A549 (cell line): Measurements from ENCODE around the gene ARHGEF4.

Experiments used
- CTCF ChIP-seq: fragments of >200 bp; sonication (Bioruptor Twin); formaldehyde crosslinking; IDR thresholded peaks from 3 replicates; pipeline ENCODE4 v1.5.1; 2016
- EP300 ChIP-seq, 2 experiments: fragments of >200 bp; sonication (Bioruptor Twin); formaldehyde crosslinking; IDR thresholded peaks; 2 replicates in 1 of 2; 3 replicates in 1 of 2; pipeline ENCODE4 v1.6.1; 2016 to 2017
- POLR2A ChIP-seq: IDR thresholded peaks from 2 replicates; pipeline ENCODE4 v1.6.1; 2012; ENCODE audit warnings: mild to moderate bottlenecking, low read length
- RNF2 ChIP-seq: fragments of 200-600 bp; sonication (generic); IDR thresholded peaks from 2 replicates; pipeline ENCODE4 v1.6.1; 2016; ENCODE audit warnings: low read depth, mild to moderate bottlenecking, antibody characterized with exemption, moderate library complexity, borderline replicate concordance
- SMC3 ChIP-seq: fragments of >200 bp; sonication (Bioruptor Twin); formaldehyde crosslinking; IDR thresholded peaks from 3 replicates; pipeline ENCODE4 v1.6.1; 2018; ENCODE audit warnings: inconsistent platforms

- no peak for TF ChIP-seq POLR2A
- TF ChIP-seq CTCF: no peak
- no peak for TF ChIP-seq EP300 (IDR thresholded peaks at IDR 0.05)
- no peak for TF ChIP-seq RNF2
- no peak for TF ChIP-seq SMC3
Measured at GRCh38 chr2:130890941-130891669, 54.4 kb downstream of the ARHGEF4 start.
